LNCAP (cell line): Measurements from ENCODE around the gene SOX8.

Source experiments
- TF ChIP-seq, protein P1 (sequence below): fragments of 450-650 bp; IDR thresholded peaks from 2 replicates; pipeline ENCODE4 v1.5.1; 2017; ENCODE audit warnings: mild to moderate bottlenecking

SOX8 gene

DNA sequence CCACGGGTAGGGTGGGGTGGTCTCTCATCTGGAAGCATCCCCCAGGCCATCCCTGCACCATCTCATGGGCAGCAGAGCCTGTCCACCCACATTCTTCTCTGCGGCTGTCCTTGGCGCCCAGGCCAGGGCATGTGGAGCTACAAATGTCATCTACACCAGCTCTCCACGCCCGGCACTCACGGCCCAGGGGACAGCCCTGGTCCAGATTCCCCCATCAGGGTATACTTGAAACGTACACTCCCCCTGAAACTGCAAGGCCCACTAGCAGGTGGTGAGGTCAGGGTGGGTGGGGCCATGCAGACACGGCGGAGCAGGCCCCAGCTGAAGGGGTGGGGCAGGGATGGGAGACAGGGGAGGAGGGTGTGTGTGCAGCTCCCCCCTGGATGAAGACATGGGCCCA lies 3.2 kb upstream of the SOX8 start:
- TF ChIP-seq, protein P1, sequence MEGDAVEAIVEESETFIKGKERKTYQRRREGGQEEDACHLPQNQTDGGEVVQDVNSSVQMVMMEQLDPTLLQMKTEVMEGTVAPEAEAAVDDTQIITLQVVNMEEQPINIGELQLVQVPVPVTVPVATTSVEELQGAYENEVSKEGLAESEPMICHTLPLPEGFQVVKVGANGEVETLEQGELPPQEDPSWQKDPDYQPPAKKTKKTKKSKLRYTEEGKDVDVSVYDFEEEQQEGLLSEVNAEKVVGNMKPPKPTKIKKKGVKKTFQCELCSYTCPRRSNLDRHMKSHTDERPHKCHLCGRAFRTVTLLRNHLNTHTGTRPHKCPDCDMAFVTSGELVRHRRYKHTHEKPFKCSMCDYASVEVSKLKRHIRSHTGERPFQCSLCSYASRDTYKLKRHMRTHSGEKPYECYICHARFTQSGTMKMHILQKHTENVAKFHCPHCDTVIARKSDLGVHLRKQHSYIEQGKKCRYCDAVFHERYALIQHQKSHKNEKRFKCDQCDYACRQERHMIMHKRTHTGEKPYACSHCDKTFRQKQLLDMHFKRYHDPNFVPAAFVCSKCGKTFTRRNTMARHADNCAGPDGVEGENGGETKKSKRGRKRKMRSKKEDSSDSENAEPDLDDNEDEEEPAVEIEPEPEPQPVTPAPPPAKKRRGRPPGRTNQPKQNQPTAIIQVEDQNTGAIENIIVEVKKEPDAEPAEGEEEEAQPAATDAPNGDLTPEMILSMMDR: no peak

DNA sequence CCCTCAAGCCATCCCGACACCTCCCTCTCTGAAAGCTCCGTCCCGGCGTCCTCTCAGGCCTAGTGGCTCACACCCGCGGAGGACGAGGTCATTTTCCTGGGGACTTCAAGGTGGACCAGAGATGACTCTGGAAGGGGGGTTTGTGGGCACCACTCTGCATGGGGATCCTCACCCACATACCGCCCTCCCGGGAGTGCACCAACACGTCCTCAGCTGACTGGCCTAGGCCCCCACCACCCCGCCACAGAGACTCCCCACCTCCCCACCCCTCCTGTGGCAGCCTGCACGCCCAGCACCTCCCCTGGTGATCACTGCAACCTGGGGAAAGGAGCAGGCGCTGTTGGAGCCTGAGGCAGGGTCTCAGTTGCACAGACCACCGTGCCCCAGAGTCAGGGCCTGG lies 2.4 kb upstream of the SOX8 start:
- TF ChIP-seq, protein P1: no peak

DNA sequence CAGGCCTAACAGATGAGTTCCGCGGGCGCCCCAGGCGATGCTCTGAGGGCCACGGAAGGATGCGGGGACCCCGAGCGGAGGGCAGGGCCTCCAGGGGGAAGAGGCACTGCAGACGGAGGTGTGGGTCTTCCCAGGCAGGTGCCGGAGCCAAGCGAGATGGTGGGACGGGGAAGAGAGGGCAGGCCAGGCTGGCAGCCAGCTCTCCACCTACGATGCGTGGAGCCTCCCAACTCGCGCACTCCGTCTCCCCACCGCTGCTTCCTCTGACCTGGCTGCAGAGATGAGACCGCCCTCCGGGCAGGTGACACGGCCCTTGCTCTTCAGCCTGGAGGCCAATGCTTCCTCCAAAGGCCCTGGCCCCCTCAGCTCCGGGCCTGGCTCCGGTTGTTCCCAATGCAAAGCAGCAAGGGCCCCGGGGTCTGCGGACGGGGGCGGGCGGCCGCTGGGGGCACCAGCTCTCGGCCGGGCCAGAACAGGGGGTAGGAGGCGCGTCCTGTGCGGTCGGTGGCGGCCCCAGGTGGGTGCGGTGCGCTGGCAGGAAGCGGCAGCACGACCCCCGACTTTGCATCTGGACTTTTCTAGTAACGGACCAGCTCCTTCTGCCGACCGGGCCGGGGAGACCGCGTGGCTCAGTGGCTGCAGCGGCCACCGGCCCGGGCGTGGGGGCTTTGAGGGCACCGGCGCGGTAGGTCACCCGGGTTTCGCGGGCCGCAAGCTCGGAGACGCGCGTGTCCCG lies 1.5 kb upstream of the SOX8 start:
- TF ChIP-seq, protein P1: no peak

DNA sequence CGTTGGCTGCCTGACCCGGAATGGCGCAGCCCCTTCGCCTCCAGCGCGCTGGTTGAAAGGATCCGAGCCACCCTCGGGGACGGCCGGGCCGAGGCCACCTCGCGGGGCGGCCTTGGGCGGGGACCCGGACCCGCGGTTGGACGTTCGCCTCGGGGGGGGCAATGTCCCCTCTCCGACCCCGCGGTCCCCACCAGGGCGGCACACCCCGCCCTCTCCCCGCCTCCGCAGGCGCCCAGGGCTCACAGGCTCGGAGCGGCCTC lies 1.0 kb upstream of the SOX8 start:
- TF ChIP-seq, protein P1: no peak

DNA sequence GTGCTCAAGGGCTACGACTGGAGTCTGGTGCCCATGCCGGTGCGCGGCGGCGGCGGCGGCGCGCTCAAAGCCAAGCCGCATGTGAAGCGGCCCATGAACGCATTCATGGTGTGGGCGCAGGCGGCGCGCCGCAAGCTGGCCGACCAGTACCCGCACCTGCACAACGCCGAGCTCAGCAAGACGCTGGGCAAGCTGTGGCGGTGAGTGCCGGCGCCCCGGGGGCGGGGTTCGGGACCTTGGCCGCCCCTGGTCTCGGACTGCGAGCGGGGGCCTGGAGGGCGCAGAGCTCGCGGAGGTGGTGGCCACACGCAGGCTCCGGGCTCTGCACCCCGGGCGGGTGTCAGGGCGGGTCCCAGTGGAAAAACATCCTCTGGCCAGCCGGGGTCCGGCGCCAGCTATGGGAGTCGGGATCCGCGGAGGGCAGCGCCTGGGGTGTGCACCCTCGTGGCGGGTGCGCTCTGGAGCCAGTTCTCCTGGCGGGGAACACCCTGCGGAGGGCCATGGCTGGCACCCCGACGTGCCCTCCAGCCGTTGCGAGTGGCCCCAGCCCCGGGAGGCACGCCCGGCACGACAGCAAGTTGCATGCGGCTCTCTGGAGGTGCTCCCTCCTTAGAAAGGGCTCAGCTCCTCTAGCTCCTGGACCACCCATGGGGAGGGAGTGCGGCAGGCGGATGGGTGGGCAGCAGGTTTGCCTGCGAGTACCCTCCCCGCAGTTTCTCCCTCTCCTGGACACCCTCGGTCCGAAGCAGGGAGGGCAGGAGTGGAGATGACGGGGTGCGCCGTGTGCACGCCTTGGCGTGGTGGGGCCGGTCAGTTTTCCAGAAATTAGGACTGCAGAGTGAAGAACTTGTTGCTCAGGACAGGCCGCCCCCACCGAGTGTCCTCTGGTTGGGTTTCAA lies 824 bp downstream of the SOX8 start:
- TF ChIP-seq, protein P1: no peak

DNA sequence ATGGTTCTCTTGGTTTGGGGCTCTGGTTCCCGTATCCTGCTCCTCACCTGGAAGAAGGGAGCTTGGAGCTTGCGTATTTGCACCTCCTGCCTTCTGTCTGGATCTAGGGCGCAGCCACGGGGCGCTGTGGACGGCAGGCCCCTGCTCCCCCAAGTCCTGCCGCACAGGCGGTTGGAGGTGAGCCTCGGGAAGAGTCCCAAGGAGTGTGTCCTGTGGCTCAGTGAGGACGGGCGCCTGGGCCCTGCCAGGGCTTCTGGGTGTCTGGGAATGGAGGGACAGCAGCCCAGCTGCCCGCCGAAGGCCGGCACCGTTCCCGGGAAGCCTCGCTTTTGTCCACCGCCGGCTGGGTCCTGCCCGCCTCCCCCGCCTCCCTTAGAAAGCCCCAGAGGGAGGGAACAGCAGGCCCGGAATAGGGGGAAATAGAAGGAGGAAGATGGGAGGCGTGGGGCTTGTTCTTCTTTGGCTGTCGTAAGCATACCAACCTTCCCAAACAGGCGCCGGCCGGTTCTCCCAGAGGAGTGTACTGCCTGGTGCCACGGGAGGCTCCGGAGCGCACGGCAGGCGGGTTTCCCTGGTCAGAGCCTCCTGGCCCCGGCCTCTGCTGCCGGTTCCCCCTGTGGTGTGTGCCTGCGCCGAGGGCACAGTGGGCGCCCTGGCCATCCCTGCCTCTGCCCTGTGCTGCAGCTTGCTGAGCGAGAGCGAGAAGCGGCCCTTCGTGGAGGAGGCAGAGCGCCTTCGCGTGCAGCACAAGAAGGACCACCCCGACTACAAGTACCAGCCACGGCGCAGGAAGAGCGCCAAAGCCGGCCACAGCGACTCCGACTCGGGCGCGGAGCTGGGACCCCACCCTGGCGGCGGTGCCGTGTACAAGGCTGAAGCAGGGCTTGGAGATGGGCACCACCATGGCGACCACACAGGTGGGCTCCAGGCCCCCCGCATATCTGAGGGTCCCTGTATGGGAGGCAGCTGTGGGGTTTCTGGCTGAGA lies 1.8 kb downstream of the SOX8 start:
- TF ChIP-seq, protein P1: no peak

DNA sequence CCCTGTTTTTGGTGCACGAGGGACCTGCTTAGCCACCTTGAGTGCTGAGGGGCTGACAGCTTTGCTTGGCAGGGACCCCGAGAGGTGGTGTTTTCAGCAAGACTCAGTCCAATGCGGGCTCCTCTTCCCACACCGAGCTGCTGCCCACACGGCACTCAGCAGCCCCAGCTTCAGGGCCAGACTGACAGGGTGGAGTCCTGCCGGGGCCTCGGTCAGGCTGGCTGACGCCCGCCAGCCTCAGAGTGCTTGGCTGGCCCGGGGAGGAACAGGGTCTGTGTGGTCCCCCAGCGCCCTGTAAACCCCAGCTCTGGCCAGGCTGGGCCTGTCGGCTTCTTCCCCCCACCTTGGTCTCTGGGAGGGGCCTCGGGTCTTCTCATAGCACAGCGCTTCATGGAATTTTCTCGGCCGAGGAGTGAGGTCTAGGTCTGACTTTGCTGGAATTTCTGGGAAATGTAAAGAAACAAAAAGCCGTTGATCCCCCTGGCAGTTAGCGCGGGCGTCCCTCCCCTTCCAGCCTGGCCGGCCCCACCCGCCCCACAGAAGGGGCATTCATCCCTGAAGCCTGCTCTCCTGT lies 2.6 kb downstream of the SOX8 start:
- TF ChIP-seq, protein P1: no peak
